HPDE6-E6E7 (cell line): ENCODE measurements around the gene VWA5B1.

Source experiments
- DNase-seq: peaks from one replicate; pipeline ENCODE4 v3.0.0; 2011; ENCODE audit warnings: missing footprints; ENCODE audit errors: extremely low spot score

Gene VWA5B1

DNA sequence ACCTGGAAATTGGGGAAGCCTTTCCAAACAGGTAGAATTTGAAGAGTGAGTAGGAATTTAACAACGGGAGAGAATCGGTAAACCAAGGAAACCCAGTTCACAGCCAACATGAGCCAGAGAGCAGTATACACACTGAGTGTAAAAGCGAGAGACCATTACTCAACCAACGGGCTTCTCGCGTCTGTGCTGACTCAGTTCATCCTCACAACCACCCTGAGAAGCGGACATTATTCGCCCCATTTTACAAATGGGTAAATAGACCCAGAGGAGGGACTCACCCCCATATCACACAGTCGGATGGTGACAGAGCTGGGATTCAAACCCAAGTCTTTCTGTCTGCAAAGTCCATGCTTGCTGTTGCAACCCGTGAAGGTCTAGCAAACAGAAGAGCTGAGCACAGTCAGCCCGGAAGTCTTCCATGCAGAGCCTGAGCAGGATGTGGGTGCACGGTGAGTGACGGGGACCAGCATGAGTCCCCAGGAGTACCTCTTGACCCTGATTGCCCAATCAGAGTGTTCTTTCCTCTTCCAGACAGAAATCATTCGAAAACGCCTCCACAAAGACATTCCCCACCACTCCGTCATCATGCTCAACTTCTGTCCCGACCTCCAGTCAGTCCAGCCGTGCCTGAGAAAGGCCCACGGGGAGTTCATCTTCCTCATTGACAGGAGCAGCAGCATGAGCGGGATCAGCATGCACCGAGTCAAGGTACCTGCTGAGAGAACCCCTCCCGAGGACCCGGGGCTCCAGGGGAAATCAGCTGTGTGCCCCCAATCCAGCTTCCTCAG is 32.3 kb downstream of the VWA5B1 start:
- no peak for DNase-seq

DNA sequence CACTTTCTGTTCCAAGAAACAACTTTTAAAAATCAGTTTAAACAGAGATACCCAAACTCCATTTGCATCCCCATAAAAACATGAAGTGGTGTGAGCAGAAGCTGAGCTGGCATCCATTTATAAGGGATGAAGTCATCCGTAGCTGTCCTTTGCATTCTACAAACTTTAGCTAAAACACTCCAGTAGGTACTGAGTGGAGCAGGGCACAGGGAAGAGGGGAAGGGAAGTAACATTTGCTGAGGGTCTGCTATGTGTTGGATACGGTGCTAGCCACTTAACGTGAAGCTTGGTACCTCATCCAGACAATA is 32.9 kb downstream of the VWA5B1 start:
- no peak for DNase-seq

DNA sequence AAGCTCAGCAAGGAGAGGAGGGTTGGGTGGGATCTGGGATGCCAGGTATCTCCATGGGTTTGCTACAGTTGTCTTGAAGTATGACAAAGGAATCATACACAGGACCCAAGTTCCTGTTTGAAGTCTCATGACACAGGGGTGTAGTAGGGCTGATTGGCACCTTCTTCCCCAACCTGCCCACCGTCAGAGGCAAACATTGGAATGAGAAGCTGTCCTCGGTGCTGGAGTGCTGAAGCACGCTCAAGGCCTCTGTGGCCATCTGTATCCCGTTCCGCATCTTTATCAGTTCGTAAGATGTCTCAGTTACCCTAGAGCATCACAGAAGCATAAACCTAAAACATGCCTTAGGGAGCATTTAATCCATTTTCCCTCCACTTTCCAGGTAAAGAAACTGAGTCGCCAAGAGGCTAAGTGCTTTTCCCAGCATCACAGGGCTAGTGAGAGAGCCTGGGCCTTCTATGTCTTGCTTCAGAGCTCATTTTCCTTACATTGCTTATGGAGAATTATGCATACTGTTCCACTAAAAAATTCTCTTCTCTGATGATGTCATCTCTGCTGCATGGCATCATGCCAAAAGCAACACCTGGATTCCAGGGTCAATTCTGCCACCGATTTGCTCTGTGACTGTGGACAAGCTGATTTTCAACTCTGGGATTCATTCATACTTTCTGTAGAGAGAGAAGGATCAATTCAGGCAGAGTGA is 34.2 kb downstream of the VWA5B1 start:
- DNase-seq = no peak

DNA sequence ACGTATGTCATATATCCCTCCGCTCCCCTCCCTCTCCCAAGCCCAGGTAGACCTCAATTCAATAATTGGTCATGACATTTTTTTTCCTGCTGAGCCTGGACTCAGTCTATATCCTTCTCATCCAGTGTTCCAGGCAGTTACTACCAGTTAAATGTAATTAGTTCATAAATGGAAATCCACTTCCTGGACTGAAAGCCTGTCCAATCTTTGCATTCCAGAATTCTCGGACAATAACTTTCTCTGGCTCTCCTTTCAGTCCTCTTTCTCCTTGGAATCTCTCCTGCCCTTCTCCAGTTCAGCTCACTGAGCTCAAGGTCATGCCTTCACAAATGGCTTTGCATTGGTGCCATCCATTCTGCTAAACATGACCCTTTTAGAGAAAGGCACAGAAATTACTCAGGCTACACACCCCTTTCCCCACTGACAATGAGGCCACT is 34.8 kb downstream of the VWA5B1 start:
- DNase-seq = no peak

DNA sequence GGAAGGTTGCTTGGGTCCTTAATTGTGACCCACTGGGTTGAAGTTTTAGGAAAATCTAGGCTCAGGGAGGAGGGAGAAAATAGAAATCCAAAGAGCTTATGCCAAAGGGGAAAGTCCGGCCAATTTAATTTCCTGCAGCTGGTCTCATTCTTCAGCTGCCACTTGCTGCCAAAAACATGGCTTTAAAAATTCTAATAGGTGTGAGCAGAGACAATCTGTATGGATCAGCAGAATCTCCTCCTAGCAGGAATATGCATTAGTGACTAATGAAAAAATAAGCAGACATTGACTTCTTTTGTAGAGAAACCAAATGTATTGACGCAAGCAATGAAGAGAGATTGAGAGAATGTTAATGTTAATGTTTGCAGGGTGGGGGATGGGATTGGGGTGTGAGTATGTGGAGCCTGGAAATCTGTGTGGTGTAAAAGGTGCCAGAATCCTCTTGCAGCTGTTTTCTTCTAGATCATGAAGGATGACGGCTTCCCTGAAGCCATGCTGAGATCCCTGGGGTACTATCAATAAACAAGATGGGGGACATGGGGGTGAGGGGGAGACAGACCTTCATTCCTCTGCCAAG is 35.3 kb downstream of the VWA5B1 start:
- no peak for DNase-seq

DNA sequence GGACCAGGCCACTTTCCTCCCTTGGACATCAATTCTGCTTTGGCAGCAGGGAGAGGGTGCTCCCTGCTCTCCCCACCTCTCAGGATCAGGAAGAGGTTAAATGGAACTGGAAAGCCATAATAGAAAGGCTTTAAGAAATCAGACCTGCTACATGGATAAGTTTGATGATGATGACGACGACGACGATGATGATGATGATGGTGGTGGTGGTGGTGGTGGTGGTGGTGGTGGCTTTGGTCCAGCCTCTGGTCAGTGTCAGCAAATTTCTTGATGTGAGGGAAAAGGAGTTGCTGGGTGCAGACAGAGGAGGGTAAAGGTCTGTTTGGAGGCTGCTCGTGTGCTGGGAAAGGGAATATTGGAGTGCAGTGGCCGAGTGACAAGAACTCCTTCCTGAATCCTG is 36.8 kb downstream of the VWA5B1 start:
- no peak for DNase-seq

DNA sequence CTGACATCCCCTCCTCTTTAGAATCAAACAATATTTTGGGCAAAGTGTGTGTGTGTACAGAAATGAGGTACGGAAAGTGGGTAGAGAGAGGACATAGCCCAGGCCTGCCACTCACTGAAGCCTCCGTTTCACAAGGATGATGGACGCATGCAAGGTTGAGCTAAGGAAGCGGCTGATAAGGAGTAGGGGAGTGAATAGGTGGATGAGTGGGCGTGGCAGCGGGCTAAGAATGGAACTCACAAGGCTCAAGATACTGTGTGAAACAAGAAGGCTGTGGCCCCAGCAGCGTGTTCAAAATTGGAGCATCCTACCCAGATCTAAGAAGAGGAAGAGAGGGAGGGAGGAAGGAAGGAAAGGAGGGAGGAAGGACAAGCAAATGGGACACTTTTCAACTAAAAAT is 37.5 kb downstream of the VWA5B1 start:
- DNase-seq = no peak

DNA sequence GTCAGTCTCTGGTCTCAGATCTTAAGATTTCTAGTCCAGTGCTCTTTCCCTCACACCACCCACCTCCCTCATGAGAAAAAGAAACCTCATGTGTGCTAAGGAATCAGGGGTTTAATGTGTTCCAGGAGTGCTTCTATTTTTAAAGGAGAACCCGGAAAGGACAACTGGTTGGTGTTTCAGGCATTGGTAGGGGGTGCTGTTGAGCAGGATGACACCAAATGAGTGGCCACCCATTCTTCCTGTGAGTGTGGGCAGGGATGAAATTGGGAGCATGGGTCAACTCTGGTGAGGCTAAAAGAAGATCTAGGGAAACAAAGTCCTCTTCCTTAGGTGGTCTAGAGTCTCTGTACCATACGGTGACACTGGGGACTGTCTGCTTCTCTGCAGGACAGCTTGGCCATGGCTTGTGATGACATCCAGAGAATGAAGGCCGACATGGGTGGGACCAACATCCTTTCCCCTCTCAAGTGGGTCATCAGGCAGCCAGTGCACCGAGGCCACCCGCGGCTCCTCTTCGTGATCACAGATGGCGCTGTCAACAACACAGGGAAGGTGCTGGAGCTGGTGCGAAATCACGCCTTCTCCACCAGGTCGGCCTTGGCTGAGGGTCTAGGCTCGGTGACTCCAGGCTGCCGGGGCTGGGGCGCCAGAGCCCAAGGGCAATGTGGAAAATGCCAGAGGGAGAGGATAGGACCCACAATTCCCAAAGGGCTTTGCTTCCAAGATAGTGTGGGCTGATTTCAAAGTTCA is 39.3 kb downstream of the VWA5B1 start:
- DNase-seq = no peak

DNA sequence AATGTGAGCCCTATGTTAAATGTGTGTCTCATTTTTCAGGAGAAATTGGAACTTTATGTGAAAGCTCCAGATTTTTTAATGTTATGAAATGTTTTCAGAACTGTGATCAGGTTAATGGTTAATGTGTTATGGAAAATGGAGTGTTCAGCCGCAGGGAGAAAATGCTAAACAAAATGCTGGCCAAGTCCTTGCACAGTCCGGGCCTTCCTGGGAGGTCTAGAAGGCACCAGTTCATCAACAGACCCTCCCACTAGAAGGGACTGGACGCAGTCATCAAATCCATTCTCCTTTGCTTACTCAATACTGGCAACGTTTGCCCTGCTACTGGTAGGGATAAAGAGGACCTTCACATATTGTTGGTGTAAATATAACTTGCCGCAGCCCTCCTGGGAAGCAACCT is 43.4 kb downstream of the VWA5B1 start:
- DNase-seq = no peak

DNA sequence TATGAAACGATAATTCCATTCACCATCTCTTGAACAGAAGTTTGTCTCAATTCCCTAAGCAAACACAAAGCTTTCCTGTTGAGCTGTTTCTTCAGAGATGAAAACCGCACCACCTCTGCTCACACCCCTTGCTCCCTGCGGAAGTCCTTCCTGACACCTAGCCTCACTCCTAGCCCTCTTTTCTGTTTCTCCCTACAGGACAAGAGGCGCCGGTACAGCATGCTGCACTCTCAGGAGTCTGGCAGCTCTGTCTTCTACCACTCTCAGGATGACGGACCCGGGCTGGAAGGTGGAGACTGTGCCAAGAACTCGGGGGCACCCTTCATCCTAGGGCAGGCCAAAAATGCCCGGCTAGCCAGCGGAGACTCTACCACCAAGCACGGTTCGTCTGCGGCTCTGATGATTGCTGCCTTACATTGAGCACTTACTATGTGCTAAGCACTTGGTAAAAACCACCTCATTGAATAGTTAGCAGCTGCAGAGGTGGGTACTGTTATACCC is 45.5 kb downstream of the VWA5B1 start:
- no peak for DNase-seq

DNA sequence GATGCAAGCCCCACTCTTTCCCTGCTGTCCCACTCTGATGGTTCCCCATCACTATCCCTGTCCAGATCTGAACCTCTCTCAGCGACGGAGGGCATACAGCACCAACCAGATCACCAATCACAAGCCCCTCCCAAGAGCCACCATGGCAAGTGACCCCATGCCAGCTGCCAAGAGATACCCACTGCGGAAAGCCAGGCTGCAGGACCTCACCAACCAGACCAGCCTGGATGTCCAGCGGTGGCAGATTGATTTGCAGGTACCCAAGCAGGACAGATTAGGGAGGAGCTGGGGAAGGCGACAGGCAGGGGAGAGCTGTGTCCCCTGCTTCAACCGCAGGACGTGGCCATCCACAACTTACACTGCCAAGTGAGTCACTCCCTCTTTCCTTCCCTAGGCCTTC is 46.9 kb downstream of the VWA5B1 start:
- DNase-seq = no peak

DNA sequence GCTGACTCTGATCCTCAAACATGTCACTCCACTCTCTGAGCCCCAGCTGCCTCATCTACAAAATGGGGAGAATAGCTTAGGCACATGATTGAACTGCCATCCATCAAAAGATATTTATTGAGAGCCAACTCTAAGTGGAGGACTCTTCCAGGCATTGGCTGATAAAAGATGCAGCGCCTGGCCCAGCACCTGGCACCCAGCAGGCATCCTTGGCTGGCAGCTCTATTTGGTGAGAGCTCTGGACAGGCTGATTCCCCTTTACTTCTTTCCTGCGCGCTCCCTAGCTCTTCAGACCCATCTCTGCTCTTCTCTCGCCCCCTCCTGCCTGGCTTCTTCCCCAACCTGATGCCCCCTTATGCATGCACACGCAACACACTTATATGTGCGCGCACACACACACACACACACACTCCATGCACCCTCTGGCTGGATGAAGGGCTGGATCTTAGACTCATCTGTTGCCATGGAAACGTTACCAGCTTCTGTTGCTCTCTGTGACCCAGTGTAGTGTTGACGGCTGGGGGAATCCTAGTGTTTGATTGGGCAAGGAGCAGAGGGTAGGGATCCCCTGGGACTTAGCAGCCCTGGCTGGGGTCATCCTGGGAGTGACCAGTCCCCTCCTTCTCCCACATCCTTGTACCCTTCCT is 49.3 kb downstream of the VWA5B1 start:
- DNase-seq = no peak

DNA sequence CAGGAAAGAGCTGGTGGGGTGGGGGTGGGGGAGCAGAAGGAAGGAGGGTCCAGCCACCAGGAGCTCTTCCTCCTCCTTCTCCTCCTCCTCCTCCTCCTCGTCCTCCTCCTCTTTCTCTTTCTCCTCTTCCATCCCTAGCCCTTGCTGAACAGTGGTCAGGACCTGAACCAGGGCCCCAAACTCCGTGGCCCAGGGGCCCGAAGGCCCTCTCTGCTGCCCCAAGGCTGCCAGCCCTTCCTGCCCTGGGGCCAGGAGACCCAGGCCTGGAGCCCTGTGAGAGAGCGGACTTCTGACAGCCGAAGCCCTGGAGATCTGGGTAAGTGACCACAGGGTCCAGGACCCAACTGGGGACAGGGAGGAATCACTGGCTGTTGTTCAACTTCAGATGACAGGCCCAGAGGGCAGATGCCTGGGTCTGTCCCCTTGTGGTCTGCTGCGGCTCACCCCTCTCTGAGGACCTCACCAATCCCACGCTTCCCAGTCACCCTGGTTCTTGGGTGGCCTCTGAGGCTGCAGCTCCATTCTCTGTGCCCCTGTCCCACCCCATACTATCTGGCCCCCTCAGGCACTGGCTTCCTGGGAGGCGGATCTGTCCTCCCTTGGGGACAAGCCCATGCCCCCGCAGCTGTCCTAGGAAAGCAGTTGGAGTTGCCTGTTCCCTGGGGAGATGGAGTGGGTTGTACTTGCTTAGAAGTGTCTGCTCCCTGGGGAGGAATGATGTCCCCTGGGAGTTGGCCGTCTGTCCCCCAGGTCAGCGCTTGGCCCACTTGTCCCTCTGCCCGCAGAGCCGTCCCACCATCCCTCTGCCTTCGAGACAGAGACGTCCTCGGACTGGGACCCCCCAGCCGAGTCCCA is 51.8 kb downstream of the VWA5B1 start:
- DNase-seq = no peak

DNA sequence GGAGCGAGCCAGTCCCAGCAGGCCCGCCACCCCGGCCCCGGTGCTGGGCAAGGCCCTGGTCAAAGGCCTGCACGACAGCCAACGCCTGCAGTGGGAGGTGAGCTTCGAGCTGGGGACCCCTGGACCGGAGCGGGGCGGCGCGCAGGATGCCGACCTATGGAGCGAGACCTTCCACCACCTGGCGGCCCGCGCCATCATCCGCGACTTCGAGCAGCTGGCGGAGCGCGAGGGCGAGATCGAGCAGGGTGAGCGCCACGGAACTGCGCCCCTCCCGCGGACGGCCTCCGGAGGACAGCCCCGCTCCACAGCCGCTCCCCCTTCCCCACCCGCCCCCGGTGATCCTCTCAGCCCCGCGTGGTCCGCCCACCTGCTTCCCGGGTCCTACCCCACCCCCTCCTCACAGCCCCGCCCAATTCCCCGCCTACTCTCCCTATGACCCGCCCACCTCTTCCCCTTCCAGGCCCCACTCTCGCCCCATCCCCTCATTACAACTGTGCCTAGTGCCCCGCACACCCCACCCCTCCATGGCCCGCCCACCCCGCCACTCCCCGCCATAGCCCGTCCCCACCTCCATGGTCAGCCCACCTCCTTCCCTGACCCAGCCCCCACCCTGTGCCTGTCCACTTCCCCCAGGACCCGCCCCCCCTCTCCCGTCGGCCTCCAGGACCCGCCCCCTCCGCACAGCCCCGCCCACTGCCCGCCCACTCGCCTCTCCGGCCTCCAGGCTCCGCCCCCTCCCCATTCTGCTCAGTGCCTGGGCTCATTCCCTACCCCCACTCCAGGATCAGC is 52.7 kb downstream of the VWA5B1 start:
- DNase-seq = peak; percentile 73

DNA sequence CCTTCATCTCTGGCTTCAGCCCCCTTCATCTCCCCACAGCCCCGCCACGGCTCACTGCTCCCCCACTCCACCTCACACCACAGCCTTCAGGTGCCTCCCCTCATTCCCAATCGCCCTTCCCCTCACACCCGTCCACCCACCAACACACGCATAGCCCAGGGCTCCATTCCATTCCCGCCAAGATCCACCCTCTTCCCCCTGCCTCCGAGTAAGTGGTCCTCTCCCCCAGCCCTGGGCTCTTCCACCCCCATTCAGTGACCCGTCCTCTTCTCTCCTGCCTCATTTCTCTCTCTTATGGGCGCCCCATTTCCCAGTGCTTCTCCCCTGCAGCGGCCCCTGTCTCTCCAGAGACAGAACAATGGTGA is 53.2 kb downstream of the VWA5B1 start:
- DNase-seq = no peak

DNA sequence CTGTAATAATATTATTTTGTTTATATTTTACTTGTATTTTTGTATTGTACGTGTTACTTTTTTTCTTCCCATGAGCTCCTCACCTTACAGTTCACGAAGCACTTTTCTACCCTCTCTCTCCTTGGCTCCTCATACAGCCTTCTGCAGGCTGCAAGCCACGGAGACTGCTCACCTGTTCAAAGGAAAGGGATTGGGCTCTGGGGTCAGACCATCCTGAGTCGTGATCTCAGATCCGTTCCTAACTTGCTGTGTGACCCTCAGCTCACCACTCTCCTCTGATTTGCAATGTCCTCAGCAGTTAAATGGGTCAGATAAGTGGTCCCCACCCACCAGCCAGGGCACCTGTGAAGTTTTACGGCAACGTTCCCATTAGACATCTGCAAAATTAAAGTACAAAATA is 54.1 kb downstream of the VWA5B1 start:
- no peak for DNase-seq

DNA sequence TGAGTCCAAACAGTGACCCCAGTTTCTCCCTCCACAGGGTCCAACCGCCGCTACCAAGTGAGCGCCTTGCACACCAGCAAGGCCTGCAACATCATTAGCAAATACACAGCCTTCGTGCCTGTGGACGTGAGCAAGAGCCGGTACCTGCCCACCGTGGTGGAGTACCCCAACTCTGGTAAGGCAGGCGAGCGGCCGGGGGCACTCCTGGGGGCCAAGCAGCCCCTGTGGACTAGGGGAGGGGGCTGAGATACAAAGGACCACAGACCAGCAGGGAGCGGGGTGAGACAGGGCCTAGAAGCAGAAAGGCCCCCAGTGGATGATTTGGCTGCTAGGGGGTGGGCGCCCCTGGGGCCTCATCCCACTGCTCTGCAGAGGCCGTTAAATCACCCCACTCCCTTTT is 54.7 kb downstream of the VWA5B1 start:
- DNase-seq = no peak

DNA sequence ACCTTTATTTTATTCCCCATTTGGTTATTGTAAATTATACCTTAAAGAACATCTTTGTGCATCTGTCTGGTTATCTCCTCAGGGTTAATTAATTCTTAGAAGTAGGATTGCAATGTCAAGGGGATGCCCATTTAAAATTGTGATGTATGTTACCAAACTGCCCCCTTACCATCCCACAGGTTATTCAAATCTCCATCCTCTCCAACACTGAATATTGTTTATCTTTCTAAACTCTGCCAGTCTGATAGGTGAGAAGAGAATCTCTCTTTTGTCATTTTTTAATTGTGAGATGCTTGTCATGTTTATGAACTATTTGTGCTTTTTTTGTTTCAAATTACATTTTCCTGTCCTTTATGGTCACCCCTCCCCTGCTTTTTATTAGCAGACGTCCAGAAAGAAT is 55.8 kb downstream of the VWA5B1 start:
- DNase-seq = no peak

DNA sequence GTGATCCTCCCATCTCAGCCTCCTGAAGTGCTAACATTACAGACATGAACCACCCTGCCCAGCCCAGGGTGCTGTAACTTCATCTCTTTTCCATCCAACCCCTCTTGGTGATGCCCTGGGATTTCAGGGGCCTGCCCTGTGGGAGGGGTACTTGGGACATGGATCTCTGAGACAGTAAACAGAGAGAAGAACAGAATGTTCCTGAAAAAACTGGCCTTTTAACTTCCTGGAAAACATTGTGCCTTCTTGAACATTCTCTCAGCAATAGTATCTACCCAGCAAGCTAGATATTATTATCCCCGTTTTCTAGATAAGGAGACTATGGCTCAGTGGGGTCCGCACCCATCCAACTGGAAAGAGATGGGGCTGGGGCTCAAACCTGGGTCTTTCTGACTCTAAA is 57.0 kb downstream of the VWA5B1 start:
- no peak for DNase-seq

DNA sequence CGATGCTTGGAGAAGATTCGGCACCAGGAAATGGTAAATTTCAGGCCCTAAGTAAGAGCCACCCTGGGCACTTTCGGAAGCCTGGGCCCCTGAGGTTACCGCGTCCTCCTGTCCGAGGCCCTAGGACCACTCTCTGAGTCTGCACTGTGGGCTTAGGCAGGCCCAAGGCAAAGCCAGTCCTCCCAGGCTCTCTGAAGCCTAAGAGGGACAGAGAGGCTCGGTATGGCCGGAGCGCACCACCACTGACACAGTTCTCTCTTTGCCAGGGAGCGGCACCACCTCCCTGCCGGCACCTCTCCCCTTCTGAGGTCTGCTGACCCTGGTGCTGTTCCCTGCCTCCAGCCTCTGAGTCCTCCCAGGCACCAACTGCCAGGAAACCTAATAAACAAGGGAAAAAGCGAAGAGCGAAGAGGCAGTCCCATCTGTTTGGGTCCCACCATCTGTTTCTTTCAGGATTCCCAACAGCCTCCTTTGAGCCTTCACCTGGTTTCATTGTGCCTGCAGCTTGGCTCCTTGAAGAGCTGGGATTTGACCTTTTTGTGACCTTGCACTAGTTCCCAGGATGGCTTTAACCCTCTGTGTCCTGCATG is 57.7 kb downstream of the VWA5B1 start:
- no peak for DNase-seq
